ENCODE measurements around the gene AATK.

Gene AATK

DNA sequence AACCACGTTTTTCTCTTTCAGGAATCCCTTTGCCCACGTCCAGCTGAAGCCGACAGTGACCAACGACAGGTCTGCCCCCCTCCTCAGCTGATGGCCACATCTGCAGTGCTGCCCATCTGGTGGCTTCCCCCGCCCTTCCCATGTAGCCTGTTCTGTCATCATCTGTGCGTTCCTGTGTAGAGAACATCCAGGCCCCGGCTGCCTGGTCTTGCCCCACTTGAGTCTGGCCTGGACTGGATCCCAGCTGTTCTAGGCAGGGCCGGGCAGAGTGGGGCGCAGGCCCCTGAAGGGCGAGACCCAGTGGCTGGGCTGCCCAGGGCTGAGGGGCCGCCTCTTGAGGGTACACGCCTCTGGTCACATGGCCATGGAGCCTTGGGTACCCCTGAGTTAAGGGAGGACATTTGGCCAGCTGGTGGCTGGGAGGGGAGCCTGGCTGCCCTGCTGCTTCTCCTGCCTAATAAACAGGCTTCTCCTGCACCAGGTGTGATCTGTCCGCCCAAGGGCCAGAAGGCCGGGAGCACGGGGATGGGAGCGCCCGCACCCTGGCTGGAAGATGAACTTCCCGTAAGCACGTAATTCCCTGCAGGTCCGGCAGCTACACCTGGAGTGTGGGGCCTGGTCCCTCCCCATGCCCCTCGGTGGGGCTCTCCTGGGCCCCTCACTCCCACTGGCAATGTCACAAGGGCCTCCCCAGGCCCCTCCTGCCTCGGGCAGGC, 50.1 kb downstream of the AATK start:
- H3K4me3 ChIP-seq (ENCODE audit: low read depth, low read length), result no peak overlapping the region

DNA sequence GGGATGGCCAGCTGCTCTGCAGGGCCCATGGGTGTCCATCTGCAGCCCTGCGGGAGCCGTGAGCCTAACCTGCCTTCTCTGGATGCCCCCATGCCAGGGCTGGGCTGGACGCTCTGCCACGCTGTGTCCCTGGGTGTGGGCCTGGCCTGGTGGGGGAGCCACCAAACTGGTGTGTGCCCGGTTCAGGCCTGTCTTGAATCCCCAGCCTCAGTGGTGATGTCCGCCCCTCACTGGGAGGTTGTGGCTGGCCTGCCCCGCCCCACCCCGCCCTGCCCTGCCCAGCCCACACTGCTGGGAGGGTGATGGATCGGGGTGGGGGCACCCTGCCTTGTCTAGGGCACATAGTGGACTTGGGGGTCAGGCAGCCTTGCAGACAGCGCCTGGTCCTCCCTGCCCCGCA, 50.8 kb downstream of the AATK start:
- no peak overlapping the region for H3K4me3 ChIP-seq (ENCODE audit: low read depth, low read length)

DNA sequence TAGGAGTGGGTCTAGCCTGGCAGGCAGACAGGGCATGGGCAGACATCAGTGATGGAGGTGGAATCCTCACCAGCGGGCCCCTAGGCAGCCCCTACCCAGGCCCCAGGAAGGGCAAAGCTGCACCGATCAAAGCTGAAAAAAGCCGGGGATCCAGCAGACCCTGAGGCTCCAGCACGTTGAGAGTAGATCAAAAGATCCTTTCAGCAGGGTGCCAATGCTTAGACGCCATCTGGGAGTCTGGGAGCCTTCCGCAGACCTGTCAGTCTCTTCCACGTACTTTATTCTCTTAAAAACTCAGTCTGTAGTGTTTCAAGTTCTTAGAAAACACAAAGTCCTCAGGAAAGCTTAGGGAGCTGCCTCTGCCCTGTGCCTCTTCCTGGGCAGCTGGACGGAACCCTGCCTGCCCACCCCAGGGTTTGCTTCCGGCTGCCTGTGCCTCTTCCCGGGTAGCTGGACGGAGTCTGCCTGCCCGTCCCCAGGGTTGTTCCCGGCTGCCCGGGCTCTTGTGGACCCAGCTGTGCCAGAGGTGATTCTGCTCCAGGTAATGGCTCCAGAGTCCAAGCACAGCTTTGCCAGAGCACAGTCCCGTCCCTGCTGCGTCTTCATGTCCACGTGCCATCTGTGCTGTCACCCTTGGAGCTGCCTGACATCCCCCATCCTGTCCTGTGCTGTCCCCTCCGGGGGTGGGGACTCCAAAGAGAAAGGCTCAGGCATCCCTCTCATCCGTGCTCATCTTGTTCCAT, 51.5 kb downstream of the AATK start:
- no peak overlapping the region for H3K4me3 ChIP-seq (ENCODE audit: low read depth, low read length)

DNA sequence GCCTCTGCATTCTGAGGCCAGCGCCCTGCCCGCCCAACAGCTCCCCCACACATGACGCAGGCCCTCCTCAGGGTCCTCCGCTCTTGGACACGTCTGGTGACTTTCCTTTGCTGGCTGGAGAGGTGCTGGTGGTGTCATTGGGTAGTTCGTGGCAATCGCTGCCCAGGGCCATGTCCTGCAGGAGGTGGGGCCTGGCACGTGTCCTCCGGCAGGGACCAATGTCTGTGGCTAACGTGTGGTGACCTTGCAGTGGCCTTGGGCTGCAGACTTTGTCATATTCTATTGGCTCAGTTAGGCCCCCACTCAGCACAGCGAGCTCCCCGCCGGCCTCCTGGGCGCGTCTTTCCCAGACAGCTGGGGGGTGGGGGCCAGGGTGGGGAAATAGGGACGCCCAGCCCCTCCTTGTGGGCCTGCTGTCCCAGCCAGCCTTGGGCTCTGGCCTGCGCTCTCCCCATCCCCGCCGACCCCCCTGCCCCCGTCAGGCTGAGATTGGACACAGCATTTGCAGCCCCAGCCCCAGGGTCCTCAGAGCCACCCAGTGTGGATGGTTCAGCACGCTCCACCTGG, 52.8 kb downstream of the AATK start:
- H3K4me3 ChIP-seq (ENCODE audit: low read depth, low read length), result no peak overlapping the region

DNA sequence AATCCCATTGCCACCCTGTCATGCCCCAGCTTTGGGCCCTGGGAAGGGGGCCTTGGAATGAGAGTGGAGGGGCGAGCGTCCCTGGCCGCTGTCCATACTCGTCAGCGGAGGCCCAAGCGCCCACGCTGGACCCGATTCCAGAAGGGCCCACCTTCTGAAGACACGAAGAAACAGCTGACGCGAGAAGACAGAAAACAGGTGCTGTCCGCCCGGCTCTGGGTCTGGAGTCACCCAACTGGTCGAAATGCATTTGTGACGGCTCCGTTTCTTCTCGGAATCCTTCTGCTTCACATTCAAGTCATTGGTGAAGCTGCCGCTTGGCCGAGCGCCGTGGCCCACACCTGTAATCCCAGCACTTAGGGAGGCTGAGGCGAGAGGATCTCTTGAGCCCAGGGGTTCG, 53.6 kb downstream of the AATK start:
- H3K4me3 ChIP-seq (ENCODE audit: low read depth, low read length), result no peak overlapping the region

DNA sequence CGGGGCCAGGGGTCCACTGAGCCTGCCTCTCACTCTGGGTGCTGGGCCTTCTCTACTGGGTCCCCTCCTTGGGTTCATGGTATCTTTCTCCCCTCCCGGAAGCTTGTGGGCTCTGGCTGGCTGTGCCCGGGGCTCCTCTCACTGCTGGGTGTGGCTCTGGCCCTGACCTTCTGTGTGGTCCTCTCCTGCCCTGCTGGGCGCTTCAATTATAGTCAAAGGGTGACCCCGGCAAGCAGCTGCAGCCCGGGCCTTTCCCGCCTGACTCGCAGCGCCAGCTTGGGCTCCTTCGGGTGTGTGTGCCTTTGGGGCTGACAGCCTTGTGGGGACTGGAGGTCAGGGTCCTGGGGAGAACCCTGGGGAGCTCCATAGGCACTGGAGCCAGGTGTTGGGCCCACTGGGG, 55.0 kb downstream of the AATK start:
- H3K4me3 ChIP-seq (ENCODE audit: low read depth, low read length), result no peak overlapping the region

DNA sequence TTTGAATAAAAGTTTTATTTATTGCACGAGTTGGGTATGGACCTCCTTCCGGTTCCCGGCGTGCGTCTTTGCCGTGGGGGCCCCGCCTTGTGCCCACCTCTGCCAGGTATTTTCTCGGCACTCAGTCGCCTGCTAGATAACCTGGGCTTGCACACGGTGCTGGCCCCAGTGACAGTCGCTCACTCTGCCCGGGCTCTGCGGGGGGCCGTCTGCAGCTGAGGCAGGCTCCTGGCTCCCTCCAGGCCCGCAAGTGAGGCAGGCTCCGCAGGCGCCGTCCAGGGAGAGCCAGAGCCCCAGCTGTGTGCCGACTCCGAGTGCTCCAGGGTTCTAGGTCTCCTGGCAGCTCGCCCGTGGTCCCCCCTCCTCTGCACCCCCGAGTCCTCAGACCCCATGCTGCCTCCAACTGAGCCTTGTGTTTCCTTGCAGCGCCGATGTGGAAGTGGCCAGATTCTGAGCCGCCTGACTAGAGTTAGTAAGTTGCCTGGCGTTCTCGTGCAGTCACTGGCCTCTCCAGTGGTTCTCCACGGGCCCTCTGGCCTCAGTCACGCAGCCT, 55.5 kb downstream of the AATK start:
- H3K4me3 ChIP-seq (ENCODE audit: low read depth, low read length), result no peak overlapping the region

DNA sequence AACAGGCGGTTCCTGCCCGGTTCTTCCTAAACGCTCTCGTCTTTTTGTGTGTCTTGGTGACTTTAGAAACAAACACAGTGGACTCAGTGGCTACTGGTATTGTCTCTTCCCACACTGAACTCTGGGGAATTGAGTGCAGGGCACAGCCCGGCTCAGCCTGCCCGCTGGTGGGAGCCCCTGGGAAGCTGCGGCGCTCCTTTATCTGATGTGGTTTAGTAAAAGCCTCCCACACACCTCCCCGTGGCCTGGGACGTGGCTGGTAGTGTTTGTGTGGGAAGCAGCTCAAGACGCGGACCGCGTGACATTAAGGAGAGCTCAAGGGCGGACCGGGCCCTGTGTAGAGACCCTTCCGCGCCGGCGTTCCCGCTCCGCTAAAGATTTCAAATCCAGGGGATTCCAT, 56.1 kb downstream of the AATK start:
- H3K4me3 ChIP-seq (ENCODE audit: low read depth, low read length), result no peak overlapping the region

DNA sequence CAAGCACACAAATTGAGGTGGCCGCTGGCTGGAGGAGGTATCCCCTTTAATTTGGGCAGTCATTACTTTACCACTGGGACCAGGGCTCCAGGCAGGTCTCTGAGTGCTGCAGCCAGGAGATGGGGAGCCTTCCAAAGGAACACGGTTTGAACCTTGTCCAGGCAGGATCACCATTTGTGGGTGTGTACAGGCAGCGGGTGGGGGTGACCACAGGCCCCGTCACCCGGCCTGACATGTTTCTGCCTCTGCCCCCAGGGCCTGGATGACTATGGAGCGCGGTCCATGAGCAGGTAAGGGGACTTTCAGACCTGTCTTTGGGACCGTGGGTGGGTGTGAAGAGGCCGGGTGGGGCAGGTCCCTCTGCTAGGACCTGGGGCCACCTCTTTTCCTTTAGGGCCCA, 57.8 kb downstream of the AATK start:
- H3K4me3 ChIP-seq (ENCODE audit: low read depth, low read length), result no peak overlapping the region

DNA sequence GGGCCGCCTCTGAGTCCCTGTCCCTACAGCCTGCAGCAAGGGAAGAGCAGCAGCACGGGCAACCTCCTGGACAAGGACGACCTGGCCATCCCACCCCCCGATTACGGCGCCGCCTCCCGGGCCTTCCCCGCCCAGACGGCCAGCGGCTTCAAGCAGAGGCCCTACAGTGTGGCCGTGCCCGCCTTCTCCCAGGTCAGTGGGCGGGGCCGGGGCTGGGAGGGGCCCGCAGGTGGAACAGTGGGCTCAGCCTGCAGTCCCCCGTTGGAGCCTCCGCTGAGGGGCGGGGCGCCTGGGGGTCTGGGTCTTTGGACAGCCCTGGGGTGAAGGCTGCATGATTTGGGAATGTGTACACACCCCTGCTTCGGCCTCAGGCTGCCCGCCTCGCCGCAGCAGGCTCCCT, 59.3 kb downstream of the AATK start:
- H3K4me3 ChIP-seq (ENCODE audit: low read depth, low read length), result no peak overlapping the region

DNA sequence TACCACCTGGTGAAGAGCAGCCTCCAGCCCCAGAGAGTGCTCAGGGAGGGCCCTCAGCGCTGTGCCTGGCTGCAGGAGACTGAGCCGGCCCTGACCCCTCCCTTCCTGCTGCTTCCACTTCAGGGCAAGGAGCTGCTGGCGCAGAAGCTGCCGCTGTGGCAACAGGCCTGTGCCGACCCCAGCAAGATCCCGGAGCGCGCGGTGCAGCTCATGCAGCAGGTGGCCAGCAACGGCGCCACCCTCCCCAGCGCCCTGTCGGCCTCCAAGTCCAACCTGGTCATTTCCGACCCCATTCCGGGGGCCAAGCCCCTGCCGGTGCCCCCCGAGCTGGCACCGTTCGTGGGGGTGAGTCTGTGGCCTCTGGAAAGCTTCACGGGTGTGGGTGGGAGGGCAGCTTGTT, 62.6 kb downstream of the AATK start:
- H3K4me3 ChIP-seq (ENCODE audit: low read depth, low read length), result no peak overlapping the region

DNA sequence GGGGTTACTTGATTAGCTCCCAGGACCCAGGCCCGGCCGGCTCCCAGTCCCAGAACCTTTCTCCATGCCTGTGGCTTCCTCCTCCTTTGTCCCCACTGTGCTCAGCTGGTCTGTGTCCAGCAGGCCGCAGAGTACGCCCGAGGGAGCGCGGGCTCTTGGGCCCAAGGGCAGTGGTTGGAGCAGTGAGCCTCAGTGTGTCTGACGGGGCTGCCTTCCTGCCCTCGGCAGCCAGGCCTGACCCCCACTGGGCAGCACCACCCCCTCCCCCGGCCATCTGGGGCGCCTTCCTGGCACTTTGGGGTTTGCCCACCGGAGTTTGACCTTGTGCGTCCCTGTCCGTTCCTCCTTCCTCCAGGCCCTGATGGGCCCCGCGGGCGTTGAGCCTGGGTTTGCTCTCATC, 63.2 kb downstream of the AATK start:
- H3K4me3 ChIP-seq (ENCODE audit: low read depth, low read length), result no peak overlapping the region

DNA sequence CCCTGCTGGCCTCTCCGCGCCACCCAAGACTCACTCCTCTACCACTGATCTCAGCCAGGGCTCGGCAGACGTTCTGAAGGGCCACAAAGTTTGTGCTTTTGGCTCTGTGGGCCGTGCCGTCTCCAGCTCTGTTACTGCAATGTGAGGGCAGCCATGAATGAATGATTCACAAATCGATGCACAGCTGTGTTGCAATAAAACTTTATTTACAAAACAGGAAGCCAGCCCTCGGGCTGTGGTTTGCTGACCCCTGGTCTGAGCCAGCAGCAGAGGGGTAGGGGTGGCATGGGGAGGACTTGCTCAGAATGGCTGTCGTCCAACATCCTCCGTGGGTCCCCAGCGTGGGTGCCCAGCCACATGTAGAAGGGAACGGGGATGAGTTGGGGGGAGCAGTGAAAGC, 63.7 kb downstream of the AATK start:
- no peak overlapping the region for H3K4me3 ChIP-seq (ENCODE audit: low read depth, low read length)

DNA sequence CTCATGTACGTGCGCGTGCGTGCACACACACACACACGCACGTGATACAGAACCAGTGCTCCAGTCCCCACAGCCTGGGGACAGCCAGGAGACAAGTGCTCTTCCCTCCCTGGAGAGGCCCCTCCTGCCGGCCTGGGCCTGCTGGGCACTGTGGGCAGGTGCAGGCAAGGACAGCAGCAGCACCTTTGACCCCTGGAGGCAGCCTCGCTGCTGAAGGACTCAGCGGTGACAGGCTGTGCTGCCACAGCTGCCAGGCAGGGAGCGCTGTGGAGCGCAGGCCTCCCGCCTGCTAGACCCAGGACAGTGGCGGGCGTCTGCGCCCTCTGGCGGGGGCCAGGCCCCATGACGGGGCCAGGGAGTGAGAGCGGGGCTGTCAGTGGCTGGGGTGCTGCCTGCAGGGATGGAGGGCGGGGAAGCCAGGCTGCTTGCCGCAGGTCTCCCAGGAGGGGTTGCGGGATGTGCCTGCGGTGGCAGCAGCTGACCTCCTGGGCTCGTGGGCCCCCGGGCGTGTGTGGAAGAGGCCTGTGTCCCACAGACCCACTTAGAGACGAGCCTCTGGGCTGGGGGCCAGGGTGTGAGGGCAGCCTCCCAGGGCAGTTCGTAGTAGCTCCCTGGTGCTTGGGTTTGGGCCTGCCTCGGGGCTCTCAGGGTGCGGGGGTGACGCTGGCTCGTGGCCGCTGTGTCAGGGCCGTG, 64.3 kb downstream of the AATK start:
- H3K4me3 ChIP-seq (ENCODE audit: low read depth, low read length), result no peak overlapping the region

DNA sequence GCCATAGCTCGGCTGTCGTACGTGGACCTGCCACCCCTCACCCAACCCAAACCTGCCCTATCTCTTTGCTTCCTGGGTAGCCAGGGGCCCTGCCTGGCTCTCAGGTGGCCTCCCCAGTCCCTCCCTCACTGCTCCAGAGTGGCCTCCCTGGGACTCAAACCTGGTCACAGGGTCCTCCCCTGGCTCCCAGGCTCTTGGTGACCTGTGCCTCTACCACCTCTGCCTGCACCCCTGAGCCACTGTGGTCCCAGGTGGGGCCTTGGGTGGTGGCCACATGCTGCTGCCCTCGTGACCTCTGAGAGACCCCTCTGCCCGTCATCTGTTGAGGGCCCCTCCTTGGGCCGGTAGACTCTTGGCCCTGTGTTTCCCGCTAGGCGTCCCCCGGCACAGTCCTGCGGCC, 65.4 kb downstream of the AATK start:
- H3K4me3 ChIP-seq (ENCODE audit: low read depth, low read length), result no peak overlapping the region

DNA sequence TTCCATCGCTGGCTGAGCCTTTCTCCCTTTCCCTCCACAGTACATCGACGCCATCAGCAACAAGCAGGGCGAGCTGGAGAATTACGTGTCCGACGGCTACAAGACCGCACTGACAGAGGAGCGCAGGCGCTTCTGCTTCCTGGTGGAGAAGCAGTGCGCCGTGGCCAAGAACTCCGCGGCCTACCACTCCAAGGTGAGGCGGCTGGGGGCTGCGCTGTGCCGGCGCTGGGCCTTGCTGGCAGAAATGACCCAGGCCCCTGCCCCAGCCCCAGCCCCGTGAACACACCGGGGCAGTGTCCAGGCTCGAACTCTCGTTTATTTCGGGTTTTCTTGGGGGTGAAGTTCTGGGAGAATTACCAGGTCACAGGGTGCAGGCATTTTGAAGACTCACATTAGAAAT, 66.1 kb downstream of the AATK start:
- no peak overlapping the region for H3K4me3 ChIP-seq (ENCODE audit: low read depth, low read length)

DNA sequence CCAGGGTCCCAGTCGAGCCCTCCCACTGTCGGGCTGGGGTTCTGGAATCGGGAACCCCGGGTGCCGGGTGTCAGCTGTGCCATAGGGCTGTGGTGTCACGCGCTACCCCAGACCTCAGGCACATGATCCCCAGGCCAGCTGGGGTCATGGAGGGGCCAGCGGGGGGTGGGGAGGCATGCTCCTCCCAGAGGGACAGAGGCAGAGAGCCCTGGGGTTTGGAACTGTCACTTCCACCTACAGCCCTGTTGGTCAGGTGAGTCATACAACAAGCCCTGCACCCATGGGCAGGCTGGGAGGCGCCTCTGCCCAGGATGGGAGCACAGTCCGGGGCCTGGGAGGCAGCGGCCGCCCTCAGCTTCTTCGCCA, 68.1 kb downstream of the AATK start:
- H3K4me3 ChIP-seq (ENCODE audit: low read depth, low read length), result no peak overlapping the region

DNA sequence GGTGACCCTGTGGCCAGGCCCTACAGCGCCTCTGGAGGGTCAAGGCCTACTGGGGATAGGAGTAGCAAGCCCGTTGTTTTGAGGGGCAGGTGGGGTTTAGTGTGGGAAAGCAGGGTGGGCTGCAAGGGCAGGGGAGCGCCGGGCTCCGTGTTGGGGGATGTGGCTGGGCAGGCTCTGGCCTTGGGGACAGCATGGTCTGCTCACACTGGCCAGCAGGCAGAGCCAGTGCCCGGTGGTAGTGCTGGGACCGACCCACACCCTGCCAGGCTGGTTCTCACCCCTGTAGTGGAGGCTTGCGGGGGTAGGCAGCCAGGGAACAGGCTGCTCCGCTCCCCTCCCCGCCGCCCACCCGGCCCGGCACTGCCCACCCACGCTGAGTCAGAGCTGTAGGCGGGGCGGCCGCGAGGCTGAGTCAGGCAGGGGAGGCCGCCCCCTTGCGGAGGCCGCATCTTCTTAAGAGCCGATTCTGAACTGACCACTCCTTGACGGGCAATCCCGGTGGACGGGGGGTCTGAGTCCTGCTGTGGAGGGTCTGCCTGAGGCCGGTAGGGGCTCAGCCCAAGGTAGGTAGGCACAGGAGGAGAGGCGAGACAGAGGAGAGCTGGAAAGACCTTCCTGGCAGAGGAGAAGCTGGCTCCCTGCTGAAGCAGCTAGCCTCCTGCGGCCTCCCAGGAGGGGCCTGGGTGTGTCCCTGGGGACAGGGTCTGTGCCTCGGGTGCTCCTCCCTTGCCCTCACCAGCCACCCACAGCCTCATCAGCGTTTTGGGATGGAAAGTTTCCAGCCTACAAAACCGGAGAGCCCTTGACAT, 68.7 kb downstream of the AATK start:
- H3K4me3 ChIP-seq (ENCODE audit: low read depth, low read length), result no peak overlapping the region

DNA sequence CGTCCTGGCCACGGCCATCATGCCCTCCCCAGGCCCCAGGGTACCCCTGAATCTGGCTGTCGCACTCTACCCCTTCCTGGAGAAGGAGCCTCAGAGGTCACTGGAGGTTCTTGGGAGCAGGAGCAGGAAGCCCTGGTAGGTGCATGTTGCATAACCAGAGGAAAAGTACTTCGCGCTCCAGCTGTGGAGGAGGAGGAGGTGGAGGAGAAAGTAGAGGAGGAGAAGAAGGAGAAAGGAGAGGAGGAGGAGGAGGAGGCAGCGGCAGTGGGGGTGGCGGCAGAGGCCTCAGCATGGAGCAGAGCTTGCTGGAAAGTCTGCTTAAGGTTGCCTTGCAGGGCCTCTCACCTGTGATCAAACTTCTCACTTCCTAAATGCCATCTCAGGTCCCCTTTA, 69.3 kb downstream of the AATK start:
- no peak overlapping the region for H3K4me3 ChIP-seq (ENCODE audit: low read depth, low read length)

DNA sequence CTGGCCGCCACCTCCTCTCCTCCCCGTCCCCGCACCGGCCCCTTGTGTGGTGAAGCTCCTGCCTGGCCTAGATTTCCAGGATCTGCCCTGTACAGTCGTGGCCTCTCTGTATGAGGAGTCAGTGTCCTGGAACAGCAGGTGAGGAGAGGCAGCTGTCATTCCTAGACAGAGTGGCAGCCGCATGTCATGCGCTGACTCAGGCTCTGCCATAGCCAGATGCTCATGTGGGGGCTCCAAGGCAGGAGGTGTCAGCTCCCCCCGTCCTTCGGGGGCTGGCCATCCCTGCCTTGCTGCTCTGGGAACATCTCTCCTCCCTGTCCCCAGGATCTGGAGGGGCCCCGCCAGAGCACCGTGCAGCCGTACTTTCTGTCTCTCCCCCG, 70.6 kb downstream of the AATK start:
- H3K4me3 ChIP-seq (ENCODE audit: low read depth, low read length), result no peak overlapping the region
